Muscle layer of colon (tissue), 2 donors: ENCODE results near the gene CPTP.

Experiments used
- H3K27ac ChIP-seq: one replicate; pipeline ENCODE4 v1.7.0; 2013; ENCODE audit warnings: low read depth, mild to moderate bottlenecking, low read length, moderate library complexity
- H3K27me3 ChIP-seq, 2 donors: one replicate each; pipeline ENCODE4 v1.7.0; 2013; ENCODE audit warnings: low read length in 2 of 2, mild to moderate bottlenecking in 2 of 2; ENCODE audit not compliant: insufficient read depth in 2 of 2, control insufficient read depth in 1 of 2
- H3K36me3 ChIP-seq: one replicate; pipeline ENCODE4 v1.7.0; 2013; ENCODE audit warnings: mild to moderate bottlenecking, low read length; ENCODE audit not compliant: insufficient read depth
- H3K4me1 ChIP-seq: one replicate; pipeline ENCODE4 v1.7.0; 2013; ENCODE audit warnings: mild to moderate bottlenecking, low read length; ENCODE audit not compliant: insufficient read depth
- H3K4me3 ChIP-seq, 2 donors: one replicate each; pipeline ENCODE4 v1.7.0; 2013; ENCODE audit warnings: low read length in 2 of 2, low read depth in 1 of 2, mild to moderate bottlenecking in 1 of 2, moderate library complexity in 1 of 2
- H3K9ac ChIP-seq: one replicate; pipeline ENCODE4 v1.7.0; 2013; ENCODE audit warnings: low read length
- H3K9me3 ChIP-seq: one replicate; pipeline ENCODE4 v1.7.0; 2013; ENCODE audit warnings: mild to moderate bottlenecking, low read length
- donor health status: abdominal sarcoma.
- donor health status: Adenocarcinoma of cecum.

The CPTP gene

GRCh38 chr1:1285102-1285571 lies 39.5 kb upstream of the CPTP start:
- no peaks in the 10 kb centered on the region for H3K36me3 ChIP-seq
- H3K27ac ChIP-seq = no peak overlapping the region
- no peaks in the 10 kb centered on the region for H3K9me3 ChIP-seq
- no peak overlapping the region for H3K9ac ChIP-seq
- H3K4me1 ChIP-seq = no peaks in the 10 kb centered on the region
- H3K27me3 ChIP-seq = peaks cover 0 to 32% of the 10 kb centered on the region in 2 donors
- H3K4me3 ChIP-seq = no peak overlapping the region

- H3K9ac ChIP-seq = no peak overlapping the region
- peaks cover 0 to 32% of the 10 kb centered on the region in 2 donors for H3K27me3 ChIP-seq
- no peak overlapping the region for H3K27ac ChIP-seq
- no peaks in the 10 kb centered on the region for H3K36me3 ChIP-seq
- no peaks in the 10 kb centered on the region for H3K9me3 ChIP-seq
- no peaks in the 10 kb centered on the region for H3K4me1 ChIP-seq
- no peak overlapping the region for H3K4me3 ChIP-seq
These were observed 38.8 kb upstream of the CPTP start for GRCh38 chr1:1285611-1286311.

- Histone ChIP-seq H3K36me3 (no peaks in the 10 kb centered on the region), H3K4me3 (no peak overlapping the region), H3K9me3 (no peaks in the 10 kb centered on the region), H3K4me1 (no peaks in the 10 kb centered on the region), H3K9ac (no peak overlapping the region), H3K27me3 (peaks cover 0 to 32% of the 10 kb centered on the region in 2 donors), H3K27ac (no peak overlapping the region)
These were observed 38.0 kb upstream of the CPTP start for GRCh38 chr1:1286313-1287261.

- Histone ChIP-seq H3K27me3 (peaks cover 0 to 32% of the 10 kb centered on the region in 2 donors), H3K9me3 (no peaks in the 10 kb centered on the region), H3K27ac (no peak overlapping the region), H3K4me1 (no peaks in the 10 kb centered on the region), H3K36me3 (no peaks in the 10 kb centered on the region), H3K4me3 (no peak overlapping the region), H3K9ac (no peak overlapping the region)
These were observed 37.1 kb upstream of the CPTP start for GRCh38 chr1:1287288-1288110.

- no peak overlapping the region for H3K4me3 ChIP-seq
- H3K27ac ChIP-seq = no peak overlapping the region
- H3K9me3 ChIP-seq = no peaks in the 10 kb centered on the region
- peaks cover 0 to 25% of the 10 kb centered on the region in 2 donors for H3K27me3 ChIP-seq
- no peaks in the 10 kb centered on the region for H3K4me1 ChIP-seq
- H3K9ac ChIP-seq = no peak overlapping the region
- no peaks in the 10 kb centered on the region for H3K36me3 ChIP-seq
These were observed 34.3 kb upstream of the CPTP start for GRCh38 chr1:1290238-1290731.

- Histone ChIP-seq H3K9ac (no peak overlapping the region), H3K4me3 (no peak overlapping the region), H3K9me3 (no peaks in the 10 kb centered on the region), H3K4me1 (no peaks in the 10 kb centered on the region), H3K36me3 (no peaks in the 10 kb centered on the region), H3K27me3 (peaks cover 0 to 17% of the 10 kb centered on the region in 2 donors), H3K27ac (no peak overlapping the region)
These were observed 33.5 kb upstream of the CPTP start for GRCh38 chr1:1291023-1291528.

GRCh38 chr1:1291548-1292441 lies 32.8 kb upstream of the CPTP start:
- H3K27me3 ChIP-seq = peaks cover 0 to 9% of the 10 kb centered on the region in 2 donors
- H3K4me3 ChIP-seq = no peak overlapping the region
- no peaks in the 10 kb centered on the region for H3K9me3 ChIP-seq
- no peak overlapping the region for H3K27ac ChIP-seq
- H3K9ac ChIP-seq = no peak overlapping the region
- no peaks in the 10 kb centered on the region for H3K4me1 ChIP-seq
- no peaks in the 10 kb centered on the region for H3K36me3 ChIP-seq

- no peak overlapping the region for H3K27ac ChIP-seq
- H3K27me3 ChIP-seq = peaks cover 0 to 3% of the 10 kb centered on the region in 2 donors
- H3K9me3 ChIP-seq = no peaks in the 10 kb centered on the region
- no peak overlapping the region for H3K4me3 ChIP-seq
- H3K36me3 ChIP-seq = no peaks in the 10 kb centered on the region
- H3K9ac ChIP-seq = no peak overlapping the region
- no peaks in the 10 kb centered on the region for H3K4me1 ChIP-seq
These were observed 32.2 kb upstream of the CPTP start for GRCh38 chr1:1292442-1292779.

GRCh38 chr1:1292851-1293250 lies 31.8 kb upstream of the CPTP start:
- H3K27ac ChIP-seq = no peak overlapping the region

More at GRCh38 chr1:1292851-1293250, 31.8 kb upstream of the CPTP start:
- no peak overlapping the region for H3K9ac ChIP-seq
- no peaks in the 10 kb centered on the region for H3K36me3 ChIP-seq
- H3K4me1 ChIP-seq = no peaks in the 10 kb centered on the region
- no peak overlapping the region for H3K4me3 ChIP-seq
- H3K27me3 ChIP-seq = no peaks in the 10 kb centered on the region
- no peaks in the 10 kb centered on the region for H3K9me3 ChIP-seq
